Right ventricle myocardium superior (tissue), 1 donor: ENCODE measurements around the gene MVP. TPM values are rescaled to one million over a fixed set of nuclear protein-coding genes. Genes with fewer than 3 reads are reported as not detected.
"Not testable (repeated sequence)": the region's sequence is repeated elsewhere in the genome, so short reads cannot be mapped to it uniquely, and the experiment has no call there.

Experiments used
- ATAC-seq: fragments of 200-7000 bp; cut with Tn5 transposase; one replicate; pipeline ENCODE4 v1.9.1; 2020; ENCODE audit warnings: mild to moderate bottlenecking; ENCODE audit not compliant: poor library complexity
- DNase-seq: peaks from one replicate; pipeline ENCODE4 v3.0.0-alpha.2; 2020
- intact Hi-C: fragments of 100-400 bp; cut with DNase I; formaldehyde crosslinking; loops from one replicate; pipeline ENCODE4 v1.11.2; 2022
- total RNA-seq: library from RNA; stranded (reverse); fragmentation: NEBNext Ultra II Directional; extraction: Animal tissue kit (Norgen Biotek cat#: 25700); gene quantifications from one replicate; pipeline ENCODE4 v1.2.1, GENCODE V29; 2021
- donor health status: DM: no; HTN: yes; CAD: no; lungs with severe emphysema.

MVP gene
- total RNA-seq, 1 donor from 2014 or later, result 45.5 TPM

DNA sequence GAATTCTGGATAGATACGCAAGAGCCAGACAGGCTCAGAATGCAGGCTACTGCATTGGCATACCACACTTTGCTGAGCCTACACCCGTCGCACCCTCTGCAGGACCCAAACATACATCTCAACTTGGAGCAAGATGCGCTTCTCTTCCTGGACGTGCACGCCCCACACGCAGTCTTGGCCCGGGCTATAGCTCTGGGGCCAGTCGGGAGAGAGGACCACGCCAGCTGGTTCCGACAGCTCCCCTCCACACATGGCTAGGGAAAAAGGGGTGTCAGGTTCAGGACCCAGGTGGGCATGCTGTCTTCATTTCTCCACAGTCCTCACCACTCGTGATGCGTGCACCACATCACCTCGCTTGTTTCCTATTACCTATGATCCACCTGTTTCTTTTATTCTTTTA is 57.9 kb downstream of the MVP start:
- DNase-seq (no peak), ATAC-seq (no peak)
- intact Hi-C loops, result loop anchor here (10.0 kb wide), 2 partner anchors 57 to 127 kb away; no protein-coding TSS in a partner anchor

DNA sequence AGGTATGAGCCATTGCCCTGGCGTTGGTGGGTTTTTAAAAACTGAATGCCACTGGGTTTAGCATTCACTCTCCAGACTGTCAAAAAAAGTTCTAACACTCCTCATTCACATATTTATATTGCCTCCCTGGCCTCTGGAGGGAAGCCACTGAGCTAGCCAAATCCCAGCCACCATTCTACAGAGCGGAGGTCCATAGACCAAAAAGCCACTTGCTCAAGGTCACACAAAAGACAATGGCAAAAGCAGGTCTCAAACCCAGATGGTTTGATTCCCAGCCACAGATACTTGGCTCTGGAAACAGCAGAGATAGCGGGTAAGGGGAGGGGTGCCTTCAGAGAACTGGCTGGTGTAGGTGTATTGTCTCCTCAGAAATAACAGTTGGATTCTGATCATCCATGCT is 60.8 kb downstream of the MVP start:
- intact Hi-C loops, result no loop called here
- ATAC-seq (no peak), DNase-seq (no peak)

DNA sequence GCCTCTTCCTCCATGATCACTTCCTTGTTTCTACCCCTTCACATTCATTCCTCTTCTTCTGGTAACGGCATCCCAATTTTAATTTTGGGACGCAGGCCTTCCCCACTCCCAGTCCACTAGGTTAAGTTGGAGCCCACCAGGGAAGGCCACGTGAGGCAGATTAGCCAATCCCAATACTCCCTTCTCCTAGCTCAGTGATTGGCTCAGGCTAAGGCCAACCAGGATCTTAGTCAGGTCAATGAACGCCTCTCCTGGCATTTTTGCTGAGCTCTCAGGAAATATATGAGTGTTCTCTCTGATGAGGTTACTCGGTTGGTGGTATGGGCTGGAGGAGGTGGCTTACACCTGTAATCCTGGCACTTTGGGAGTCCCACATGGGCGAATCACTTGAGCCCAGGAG is 63.7 kb downstream of the MVP start:
- intact Hi-C loops, result no loop called here

DNA sequence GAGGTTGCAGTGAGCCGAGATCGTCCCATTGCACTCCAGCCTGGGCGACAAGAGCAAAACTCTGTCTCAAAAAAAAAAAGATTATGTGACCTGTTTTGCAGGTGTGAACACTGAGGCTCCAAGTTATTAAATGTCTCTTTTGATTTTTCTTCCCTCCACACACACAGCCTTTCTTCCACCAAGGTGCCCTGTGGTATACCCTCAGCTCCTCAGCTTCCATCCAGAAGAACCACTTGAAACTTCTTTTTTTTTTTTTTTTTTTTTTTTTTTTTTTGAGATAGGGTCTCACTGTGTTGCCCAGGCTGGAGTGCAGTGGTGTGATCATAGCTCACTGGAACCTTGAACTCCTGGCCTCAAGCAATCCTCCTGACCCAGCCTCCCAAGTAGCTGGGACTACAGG is 69.1 kb downstream of the MVP start:
- intact Hi-C loops, ATAC-seq, DNase-seq: not testable (repeated sequence)

More for the DNA sequence above, 63.7 kb downstream of the MVP start:
- ATAC-seq, result no peak
- no peak for DNase-seq

DNA sequence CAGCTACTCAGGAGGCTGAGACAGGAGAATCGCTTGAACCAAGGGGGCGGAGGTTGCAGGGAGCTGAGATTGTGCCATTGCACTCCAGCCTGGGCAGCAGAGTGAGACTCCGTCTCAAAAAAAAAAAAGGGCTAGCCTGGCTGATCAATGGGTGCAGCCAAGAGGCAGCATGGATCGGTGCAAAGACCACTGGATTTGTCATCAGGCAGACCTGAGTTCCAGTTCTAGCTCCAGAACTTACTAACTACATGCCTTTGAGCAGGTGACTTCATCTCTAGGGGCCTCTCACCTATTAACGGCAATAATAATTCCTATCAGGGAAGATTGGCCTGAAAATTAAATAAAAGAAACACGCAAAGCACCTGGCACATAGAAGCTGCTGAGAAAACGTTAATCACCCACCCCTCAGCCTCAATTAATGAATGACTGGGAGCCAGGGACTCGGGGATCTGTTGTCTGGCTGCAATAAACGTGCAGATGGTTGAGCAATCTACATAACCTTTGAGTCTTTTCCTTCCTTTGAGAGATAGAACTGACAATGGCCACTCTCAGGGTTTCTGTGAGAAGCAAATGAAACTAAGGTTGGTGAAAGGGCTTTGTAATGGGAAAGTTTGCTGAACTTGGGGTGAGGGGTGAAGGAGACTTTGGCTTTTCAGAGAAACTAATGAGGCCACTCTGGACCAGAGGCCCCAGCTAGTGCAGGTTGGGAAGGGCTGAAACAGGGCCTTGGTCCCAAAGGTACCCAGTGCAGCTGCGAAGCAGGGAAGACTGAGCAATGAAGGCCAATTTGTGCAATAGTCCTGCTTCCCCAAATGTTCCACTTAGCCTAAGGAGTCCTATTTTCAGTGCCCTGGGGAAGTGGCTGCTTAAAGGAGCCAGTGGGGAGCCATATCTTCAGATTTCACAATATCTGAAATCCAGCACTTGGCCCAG is 71.5 kb downstream of the MVP start:
- ATAC-seq (peak; percentile 65), DNase-seq (no peak)
- intact Hi-C loops, result no loop called here

DNA sequence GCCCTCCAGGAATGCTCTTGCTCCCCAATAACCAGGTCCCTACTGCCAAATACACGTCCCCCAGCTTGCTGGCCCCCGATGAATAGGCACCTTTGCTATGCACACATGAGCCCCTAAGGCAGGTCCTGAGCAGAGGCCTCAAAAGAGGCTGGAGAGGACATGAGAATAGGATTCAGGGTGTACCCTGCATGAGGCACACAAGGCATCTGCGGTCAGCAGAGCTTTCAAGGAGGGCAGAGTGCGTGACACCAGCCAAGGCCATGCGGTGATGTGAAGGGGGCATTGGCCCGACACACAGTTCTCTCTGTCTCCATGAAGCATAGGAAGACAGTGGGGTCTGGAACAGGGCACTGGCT is 72.2 kb downstream of the MVP start:
- DNase-seq (no peak), ATAC-seq (no peak)
- intact Hi-C loops, result no loop called here

DNA sequence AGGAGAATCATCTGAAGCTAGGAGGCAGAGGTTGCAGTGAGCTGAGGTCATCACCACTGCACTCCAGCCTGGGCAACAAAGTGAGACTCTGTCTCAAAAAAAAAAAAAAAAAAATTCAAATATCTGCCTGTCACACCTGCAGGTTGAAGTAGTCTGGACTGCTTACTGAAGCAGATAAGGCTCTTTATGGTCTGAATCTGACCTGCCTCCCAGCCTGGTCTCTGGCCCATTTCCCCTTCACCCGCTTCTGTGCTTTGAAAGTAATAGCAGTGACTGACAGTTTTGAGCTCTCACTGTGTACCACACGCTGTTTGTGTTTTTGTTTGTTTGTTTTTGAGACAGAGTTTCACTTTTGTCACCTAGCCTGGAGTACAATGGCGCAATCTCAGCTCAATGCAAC is 73.3 kb downstream of the MVP start:
- ATAC-seq, result no peak
- DNase-seq, result no peak
- intact Hi-C loops, result no loop called here

DNA sequence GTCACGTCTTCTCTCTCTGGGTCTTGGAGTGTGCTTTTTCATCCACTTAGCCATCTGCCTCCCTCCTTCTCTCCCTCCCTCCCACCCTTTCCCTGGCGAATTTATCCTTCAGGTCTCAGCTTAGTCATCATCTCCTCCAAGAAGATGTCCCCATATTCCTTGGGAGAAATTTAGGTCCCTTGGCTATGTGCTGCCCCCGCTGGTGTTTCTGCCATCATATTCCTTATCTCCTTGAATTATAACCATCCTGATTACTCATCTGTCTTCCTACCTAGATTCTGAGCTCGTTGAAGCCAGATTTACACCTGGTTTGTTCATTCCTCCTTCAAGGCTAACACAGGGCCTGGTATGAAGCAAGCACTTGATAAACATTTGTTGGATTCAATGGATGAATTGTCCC is 74.1 kb downstream of the MVP start:
- DNase-seq, result no peak
- intact Hi-C loops, result no loop called here

DNA sequence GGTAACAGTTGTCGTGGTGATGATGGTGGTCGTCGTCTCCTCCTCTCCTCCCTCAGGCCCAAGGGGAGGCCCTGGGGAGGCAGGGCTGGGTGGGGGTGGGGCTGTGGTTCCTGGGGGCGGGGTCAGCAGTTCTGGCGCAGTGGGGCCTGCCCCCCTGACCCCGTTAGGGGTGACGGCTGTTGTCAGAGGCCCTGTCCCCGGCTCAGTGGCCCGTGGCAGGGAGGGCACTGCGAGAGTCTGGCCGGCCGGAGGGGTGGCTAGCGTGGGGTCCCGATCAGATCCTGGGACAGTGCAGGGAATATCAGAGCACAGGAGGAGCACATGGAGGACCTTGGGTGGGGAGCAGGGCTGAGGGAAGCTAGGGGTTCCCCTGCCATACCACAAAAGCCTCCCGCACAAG is 76.6 kb downstream of the MVP start:
- intact Hi-C loops, result no loop called here
- ATAC-seq (no peak), DNase-seq (no peak)

More for the DNA sequence above, 74.1 kb downstream of the MVP start:
- ATAC-seq, result no peak

DNA sequence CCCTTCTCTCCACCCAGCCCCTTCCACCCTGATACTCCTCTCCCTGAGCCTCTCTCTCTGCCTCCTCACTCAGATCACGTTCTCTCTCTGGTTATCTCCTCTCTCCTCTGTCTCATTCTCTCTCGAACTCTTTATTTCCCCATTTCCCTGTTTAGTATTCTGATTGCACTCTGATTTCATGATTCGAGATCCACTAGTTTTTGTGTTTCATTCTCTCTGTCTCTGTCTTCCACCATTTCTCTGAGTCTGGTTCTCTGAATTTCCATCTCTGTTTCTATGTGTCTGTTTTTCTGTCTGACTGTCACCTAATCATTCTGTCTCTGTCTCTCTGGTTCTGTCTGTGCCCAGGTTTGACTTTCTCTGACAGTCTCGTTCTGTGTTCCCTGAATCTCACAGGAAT is 77.1 kb downstream of the MVP start:
- ATAC-seq, result no peak
- intact Hi-C loops, result no loop called here
- DNase-seq, result no peak

Other genes starting within 250 kb of the MVP start
- gene SPN, start 157.2 kb upstream of the MVP start, total RNA-seq, result 0.91 TPM
- gene QPRT, start 141.3 kb upstream of the MVP start, total RNA-seq, result 31.8 TPM
- gene C16orf54, start 74.5 kb upstream of the MVP start, total RNA-seq, result 0.65 TPM
- not detected for gene ZG16, start 42.2 kb upstream of the MVP start, total RNA-seq
- gene KIF22, start 29.7 kb upstream of the MVP start, total RNA-seq, result 59.8 TPM
- 74.0 TPM for gene MAZ, start 13.9 kb upstream of the MVP start, total RNA-seq
- 3.3 TPM for gene PRRT2, start 8.3 kb upstream of the MVP start, total RNA-seq
- gene PAGR1, start 4.3 kb upstream of the MVP start, total RNA-seq, result 14.7 TPM
- 63.0 TPM for gene CDIPT, start 42.8 kb downstream of the MVP start, total RNA-seq
- gene SEZ6L2, start 79.1 kb downstream of the MVP start, total RNA-seq, result 0.70 TPM
- not detected for gene ASPHD1, start 80.0 kb downstream of the MVP start, total RNA-seq
- 6.6 TPM for gene KCTD13, start 105.8 kb downstream of the MVP start, total RNA-seq
- gene TMEM219, start 141.6 kb downstream of the MVP start, total RNA-seq, result 70.6 TPM
- gene TAOK2, start 153.4 kb downstream of the MVP start, total RNA-seq, result 29.7 TPM
- 19.5 TPM for gene HIRIP3, start 175.2 kb downstream of the MVP start, total RNA-seq
- 28.0 TPM for gene INO80E, start 175.8 kb downstream of the MVP start, total RNA-seq
- gene DOC2A, start 190.6 kb downstream of the MVP start, total RNA-seq, result 0.13 TPM
- not detected for gene C16orf92, start 202.7 kb downstream of the MVP start, total RNA-seq
- not detected for gene TLCD3B, start 210.8 kb downstream of the MVP start, total RNA-seq
- gene ALDOA, start 245.3 kb downstream of the MVP start, total RNA-seq, result 3,843 TPM